Measurements from ENCODE around the gene LGI4.
A peak's percentile ranks its signal among the peaks of the same experiment; 100 is the strongest.

The LGI4 gene

DNA sequence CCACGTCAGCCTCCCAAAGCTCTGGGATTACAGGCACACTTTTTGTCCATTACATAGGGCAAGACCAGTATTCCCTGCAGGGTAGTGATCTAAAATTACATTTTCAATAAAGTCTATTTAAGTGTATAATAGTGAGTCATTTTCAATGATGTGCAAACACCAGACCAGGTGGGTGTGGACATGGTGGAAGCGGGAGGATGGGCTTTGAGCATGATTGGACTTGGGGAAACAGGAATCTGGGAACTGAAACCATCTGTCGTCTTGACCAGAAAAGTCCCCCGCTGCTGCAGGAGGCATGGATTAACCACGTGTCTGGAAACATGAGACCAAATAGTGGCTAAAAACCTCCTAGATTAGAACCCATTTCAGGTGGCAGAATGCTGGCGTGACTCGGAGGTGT is 14.4 kb downstream of the LGI4 start:
- H3K4me3 ChIP-seq (ENCODE audit: low read length) = no peak overlapping the region
- H3K9me3 ChIP-seq (ENCODE audit: low read length) = no peaks in the 10 kb centered on the region
- H2AFZ ChIP-seq (ENCODE audit: low read depth, low read length) = no peak overlapping the region
- H3K4me1 ChIP-seq (ENCODE audit: insufficient read depth, low read length) = peaks cover 11% of the 10 kb centered on the region
- H3K36me3 ChIP-seq (ENCODE audit: insufficient read depth, low read length) = no peaks in the 10 kb centered on the region
- peaks cover 20% of the 10 kb centered on the region for H3K27me3 ChIP-seq (ENCODE audit: insufficient read depth, low read length)

DNA sequence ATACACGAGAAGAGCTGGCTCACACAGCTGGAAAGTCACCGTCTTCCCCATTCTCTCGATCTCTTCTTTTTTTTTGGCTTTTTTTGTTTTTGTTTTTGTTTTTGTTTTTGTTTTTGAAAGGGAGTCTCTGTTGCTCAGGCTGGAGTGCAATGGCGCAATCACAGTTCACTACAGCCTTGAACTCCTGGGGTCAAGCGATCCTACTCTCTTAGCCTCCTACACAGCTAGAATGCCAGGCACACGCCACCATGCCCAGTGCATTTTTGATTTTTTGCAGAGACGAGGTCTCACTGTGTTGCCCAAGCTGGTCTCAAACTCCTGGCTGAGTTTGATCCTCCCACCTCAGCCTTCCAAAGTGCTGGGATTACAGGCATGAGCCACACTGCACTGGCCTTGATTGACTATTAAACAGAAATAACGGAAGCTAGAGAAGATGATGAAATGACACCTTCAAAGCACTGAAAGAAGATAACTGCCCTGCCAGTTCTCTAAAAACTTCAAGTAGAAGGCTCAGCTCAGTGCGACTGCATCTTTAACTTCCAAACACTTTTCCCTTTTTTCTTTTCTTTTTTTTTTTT is 15.2 kb downstream of the LGI4 start:
- peaks cover 15% of the 10 kb centered on the region for H3K4me1 ChIP-seq (ENCODE audit: insufficient read depth, low read length)
- no peak overlapping the region for H3K4me3 ChIP-seq (ENCODE audit: low read length)
- no peaks in the 10 kb centered on the region for H3K9me3 ChIP-seq (ENCODE audit: low read length)

DNA sequence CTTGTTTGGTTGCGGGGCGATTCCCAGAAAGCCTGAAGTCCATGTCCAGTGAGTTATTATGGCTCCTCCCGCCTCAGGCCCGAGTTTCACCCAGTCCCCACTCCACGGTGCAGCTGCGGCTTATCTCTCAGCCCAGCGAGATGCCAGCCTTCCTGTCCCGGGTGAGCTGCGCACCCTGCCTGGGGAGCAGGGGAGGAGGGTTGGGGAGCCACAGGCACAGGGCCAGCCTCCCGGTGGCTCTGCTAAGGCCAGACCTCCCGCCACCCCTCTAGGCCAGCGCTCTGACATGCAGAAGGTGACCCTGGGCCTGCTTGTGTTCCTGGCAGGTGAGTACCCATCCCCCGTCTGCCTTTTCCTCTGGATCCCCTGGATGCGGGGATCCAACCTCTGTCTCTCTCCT is 15.8 kb downstream of the LGI4 start:
- H3K4me3 ChIP-seq (ENCODE audit: low read length) = no peak overlapping the region
- no peaks in the 10 kb centered on the region for H3K36me3 ChIP-seq (ENCODE audit: insufficient read depth, low read length)
- H2AFZ ChIP-seq (ENCODE audit: low read depth, low read length) = no peak overlapping the region
- peaks cover 20% of the 10 kb centered on the region for H3K27me3 ChIP-seq (ENCODE audit: insufficient read depth, low read length)
- peaks cover 19% of the 10 kb centered on the region for H3K4me1 ChIP-seq (ENCODE audit: insufficient read depth, low read length)
- no peaks in the 10 kb centered on the region for H3K9me3 ChIP-seq (ENCODE audit: low read length)

More for the DNA sequence above, 15.2 kb downstream of the LGI4 start:
- no peaks in the 10 kb centered on the region for H3K36me3 ChIP-seq (ENCODE audit: insufficient read depth, low read length)
- no peak overlapping the region for H2AFZ ChIP-seq (ENCODE audit: low read depth, low read length)
- peaks cover 20% of the 10 kb centered on the region for H3K27me3 ChIP-seq (ENCODE audit: insufficient read depth, low read length)

DNA sequence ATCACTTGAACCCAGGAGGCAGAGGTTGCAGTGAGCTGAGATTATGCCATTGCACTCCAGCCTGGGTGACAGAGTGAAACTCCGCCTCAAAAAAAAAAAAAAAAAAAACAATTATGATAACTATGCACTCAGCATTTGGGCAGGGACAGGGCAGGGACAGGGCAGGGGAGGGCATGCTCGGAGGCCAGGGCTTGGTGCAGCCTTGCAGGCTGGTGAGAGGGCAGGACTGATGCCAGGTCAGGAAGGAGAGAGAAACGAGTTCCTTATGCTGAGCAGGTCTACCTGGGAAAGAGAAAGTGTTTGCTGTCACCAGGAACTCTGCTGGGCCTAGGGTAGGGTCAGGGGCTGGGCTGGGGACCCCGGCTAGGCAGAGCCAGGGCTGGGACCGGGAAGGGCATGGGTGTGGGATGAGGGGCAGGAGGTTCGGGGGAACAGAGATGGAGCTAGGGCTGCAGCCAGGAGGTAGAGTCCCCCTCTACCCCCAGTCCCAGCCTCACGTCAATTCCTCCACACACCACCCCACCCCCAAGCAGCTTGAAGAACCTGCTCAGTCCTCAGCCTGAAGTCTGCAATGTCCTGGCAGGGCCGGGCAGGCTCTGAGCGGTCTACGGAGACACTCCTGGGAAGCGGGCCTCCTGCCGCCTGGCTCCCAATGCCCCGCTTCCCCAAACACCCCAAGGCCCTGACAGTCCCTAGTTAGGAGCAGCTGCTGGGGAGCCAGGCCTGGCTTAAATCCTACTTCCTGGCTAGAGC is 16.4 kb downstream of the LGI4 start:
- Histone ChIP-seq H3K36me3 (ENCODE audit: insufficient read depth, low read length) (no peaks in the 10 kb centered on the region), H3K4me3 (ENCODE audit: low read length) (no peak overlapping the region), H3K4me1 (ENCODE audit: insufficient read depth, low read length) (peaks cover 19% of the 10 kb centered on the region), H3K9me3 (ENCODE audit: low read length) (no peaks in the 10 kb centered on the region), H2AFZ (ENCODE audit: low read depth, low read length) (no peak overlapping the region), H3K27me3 (ENCODE audit: insufficient read depth, low read length) (peaks cover 20% of the 10 kb centered on the region)

DNA sequence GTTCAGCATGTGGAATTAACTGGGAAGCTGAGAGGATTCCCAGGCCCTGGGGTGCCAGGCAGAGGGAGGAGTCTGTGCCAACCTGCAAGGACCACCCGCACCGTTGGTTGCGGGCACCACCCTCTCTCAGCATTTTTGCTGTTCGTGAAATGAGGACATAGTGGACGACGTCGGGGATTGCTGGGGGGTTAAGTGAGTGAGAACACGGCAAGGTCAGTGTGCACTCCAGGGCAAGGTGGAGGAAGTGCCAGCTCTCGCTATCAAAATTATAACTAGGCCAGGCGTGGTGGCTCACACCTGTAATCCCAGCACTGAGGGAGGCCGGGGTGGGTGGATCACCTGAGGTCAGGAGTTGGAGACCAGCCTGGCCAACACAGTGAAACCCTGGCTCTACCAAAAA is 17.1 kb downstream of the LGI4 start:
- H3K36me3 ChIP-seq (ENCODE audit: insufficient read depth, low read length) = no peaks in the 10 kb centered on the region
- no peaks in the 10 kb centered on the region for H3K9me3 ChIP-seq (ENCODE audit: low read length)
- H3K4me1 ChIP-seq (ENCODE audit: insufficient read depth, low read length) = peaks cover 13% of the 10 kb centered on the region
- no peak overlapping the region for H3K4me3 ChIP-seq (ENCODE audit: low read length)
- H2AFZ ChIP-seq (ENCODE audit: low read depth, low read length) = no peak overlapping the region
- peaks cover 20% of the 10 kb centered on the region for H3K27me3 ChIP-seq (ENCODE audit: insufficient read depth, low read length)

DNA sequence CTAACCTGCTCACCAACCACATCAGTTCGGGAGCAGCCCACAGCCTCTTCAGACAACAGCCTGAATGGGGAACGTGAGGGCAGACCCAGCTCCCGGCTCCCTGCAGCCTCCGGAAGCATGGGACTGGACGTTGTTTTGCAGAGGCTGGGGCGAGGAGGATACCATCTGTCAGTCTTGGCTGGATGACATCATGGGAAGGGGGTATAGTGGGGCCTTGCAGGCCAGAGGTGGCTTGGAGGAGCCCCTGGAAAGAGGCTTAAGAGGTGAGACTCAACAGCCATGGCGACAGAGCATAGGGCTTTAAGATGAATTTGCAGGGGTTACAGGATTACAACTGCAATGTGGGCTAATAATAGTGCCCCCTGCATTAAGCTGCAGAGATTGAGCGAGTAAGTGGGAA is 17.7 kb downstream of the LGI4 start:
- Histone ChIP-seq H3K4me1 (ENCODE audit: insufficient read depth, low read length) (peaks cover 11% of the 10 kb centered on the region), H3K4me3 (ENCODE audit: low read length) (no peak overlapping the region), H2AFZ (ENCODE audit: low read depth, low read length) (no peak overlapping the region), H3K36me3 (ENCODE audit: insufficient read depth, low read length) (no peaks in the 10 kb centered on the region), H3K9me3 (ENCODE audit: low read length) (no peaks in the 10 kb centered on the region), H3K27me3 (ENCODE audit: insufficient read depth, low read length) (peaks cover 20% of the 10 kb centered on the region)

DNA sequence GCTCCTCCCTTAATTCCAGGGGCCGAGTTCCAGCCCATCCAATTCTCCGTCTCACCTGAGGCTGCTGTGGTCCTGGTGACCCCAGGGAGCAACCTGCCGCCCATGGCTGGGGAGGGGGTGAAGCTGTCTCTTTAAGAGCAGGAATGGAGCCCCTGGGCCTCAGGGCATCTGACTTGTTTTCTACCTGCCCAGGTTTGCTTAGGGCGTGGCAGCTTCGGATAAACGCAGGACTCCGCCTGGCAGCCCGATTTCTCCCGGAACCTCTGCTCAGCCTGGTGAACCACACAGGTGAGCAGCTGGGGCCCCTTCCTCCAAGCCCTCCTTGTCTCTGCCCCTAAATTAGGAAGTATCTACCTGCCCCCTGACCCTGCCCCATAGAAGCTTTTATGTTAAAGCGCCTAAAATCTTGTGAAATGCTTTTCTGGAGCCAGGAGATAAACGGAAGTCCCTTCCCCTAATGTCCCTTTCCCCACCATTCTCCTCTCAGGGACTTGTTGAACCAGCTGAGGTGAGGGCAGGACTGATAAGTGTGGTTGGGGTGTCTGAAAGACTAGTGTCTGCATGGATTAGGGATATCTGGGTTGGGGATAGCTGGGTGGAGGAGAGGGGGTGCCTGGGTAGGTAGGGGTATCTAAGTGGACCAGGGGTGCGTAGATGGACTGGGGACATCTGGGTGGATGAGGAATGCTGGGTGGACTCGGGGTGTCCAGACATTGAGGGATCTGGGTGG is 18.6 kb downstream of the LGI4 start:
- no peaks in the 10 kb centered on the region for H3K36me3 ChIP-seq (ENCODE audit: insufficient read depth, low read length)
- no peaks in the 10 kb centered on the region for H3K9me3 ChIP-seq (ENCODE audit: low read length)
- no peak overlapping the region for H3K4me3 ChIP-seq (ENCODE audit: low read length)
- H3K4me1 ChIP-seq (ENCODE audit: insufficient read depth, low read length) = peaks cover 11% of the 10 kb centered on the region
- no peak overlapping the region for H2AFZ ChIP-seq (ENCODE audit: low read depth, low read length)
- H3K27me3 ChIP-seq (ENCODE audit: insufficient read depth, low read length) = peaks cover 20% of the 10 kb centered on the region

DNA sequence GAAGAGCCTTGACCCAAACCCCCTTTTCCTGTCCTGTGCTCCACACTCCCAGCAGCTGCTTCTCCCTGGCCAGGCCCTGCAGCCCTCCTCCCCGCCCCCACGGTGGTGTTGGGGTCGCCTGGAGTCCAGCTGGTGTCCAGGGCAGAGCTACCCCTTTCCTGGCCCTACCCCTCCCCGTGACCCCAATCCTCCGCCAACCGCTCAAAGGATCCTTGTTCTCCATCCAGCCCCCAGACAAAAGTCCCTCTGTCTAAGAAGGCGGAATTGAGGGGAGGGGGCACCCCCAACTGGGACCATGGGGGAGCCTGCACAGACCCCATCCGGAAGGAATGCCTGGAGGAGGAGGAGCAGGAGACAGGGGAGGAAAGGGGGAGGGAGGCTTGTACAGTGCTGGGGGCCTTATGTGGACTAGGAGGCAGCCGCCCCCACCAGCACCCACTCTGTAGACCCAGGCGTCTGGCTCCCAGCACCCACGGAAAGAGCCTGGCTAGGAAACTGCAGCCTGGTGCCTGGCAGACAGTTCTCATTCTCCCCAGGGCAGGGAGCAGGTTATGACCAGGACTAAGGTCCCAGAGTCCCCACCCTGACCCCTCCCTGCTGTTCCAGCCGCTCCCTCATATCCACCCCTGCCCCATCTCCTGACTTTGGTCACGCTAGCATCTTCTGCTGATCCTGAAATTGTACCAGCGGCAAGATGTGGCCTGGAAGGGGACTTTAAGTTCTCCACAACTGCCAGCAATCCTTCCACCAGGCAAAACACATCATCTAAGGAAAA is 19.5 kb downstream of the LGI4 start, which contains the start of gene FXYD3:
FXYD3 (plus strand) TSS at position 647 of the 775 bp plus-strand sequence. CDS start 3,554 bp downstream, outside the sequence.
- peaks cover 11% of the 10 kb centered on the region for H3K4me1 ChIP-seq (ENCODE audit: insufficient read depth, low read length)
- H3K4me3 ChIP-seq (ENCODE audit: low read length) = no peak within 1 kb of the TSS
- H3K9me3 ChIP-seq (ENCODE audit: low read length) = no peaks in the 10 kb centered on the region
- peak within 1 kb of the TSS; percentile 64 for H2AFZ ChIP-seq (ENCODE audit: low read depth, low read length)
- H3K27me3 ChIP-seq (ENCODE audit: insufficient read depth, low read length) = peaks cover 20% of the 10 kb centered on the region
- no peaks in the 10 kb centered on the region for H3K36me3 ChIP-seq (ENCODE audit: insufficient read depth, low read length)

DNA sequence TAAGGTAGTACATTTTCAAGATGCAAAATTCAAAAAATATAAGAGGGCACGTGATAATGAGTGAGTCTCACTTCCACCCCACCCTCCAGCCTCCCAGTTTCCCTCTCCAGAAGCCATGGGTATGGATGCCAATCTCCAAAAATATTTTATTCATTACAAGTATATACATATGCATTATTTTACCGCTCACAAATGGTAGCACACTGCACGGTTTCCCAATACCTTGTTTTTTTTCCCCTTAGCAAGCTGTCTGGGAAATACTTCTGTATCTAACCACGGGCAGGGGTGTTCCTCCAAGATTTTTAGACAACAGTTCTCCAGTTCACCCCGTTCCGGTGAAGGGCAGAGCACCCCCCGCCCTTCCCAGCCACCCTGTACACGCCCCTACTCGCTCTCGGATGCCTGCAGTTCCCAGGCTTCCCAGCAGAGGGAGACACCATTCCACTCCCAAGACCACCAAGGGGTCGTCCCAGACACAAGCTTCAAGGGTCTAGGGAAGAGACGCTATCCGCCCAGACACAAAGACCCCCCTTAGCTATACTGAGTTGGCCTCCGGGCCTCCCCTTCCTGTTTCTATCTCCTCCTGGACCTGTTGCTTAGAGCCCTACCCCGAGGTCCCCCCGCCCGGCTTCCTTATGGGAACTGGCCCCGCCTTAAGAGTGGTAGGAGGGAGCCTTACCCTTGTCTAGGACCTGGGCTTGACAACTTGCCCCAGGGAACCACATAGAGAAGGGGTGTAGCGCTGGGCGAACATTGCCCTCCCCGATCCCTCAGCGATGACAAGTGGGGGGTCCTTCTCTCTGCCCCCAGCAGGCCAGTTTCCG is 20.3 kb downstream of the LGI4 start:
- H3K36me3 ChIP-seq (ENCODE audit: insufficient read depth, low read length) = no peaks in the 10 kb centered on the region
- no peaks in the 10 kb centered on the region for H3K9me3 ChIP-seq (ENCODE audit: low read length)
- H3K4me1 ChIP-seq (ENCODE audit: insufficient read depth, low read length) = peaks cover 11% of the 10 kb centered on the region
- peak overlapping the region; percentile 64 for H2AFZ ChIP-seq (ENCODE audit: low read depth, low read length)
- peaks cover 20% of the 10 kb centered on the region for H3K27me3 ChIP-seq (ENCODE audit: insufficient read depth, low read length)
- no peak overlapping the region for H3K4me3 ChIP-seq (ENCODE audit: low read length)

DNA sequence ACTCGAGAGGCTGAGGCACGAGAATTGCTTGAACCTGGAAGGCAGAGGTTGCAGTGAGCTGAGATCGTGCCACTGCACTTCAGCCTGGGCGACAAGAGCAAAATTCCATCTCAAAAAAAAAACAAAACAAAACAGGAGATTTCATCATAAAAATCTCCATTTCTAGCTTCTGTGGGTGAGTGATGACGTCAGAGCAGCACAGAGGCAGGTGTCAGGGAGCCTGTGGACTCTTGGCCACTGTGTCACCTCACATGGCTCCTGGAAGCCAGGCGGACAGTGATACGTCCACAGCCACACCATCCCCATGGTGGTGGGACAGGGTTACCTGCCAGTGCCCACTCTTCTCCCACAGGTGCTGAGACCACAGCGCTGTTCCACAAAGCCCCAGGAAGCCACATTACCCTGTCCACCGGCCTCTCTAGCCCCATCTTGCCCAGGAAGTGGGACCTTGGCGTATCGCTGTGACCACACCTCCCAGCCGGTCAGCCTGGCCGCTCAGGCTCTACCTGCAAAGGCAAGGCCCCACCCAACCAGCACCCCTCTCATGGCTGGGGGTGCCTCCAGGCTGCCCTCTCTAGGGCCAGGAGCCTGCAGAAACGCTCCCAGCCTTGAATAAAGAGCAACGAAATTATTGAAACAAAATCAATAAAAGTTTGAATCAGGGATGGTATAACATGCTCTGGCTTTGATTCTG is 21.7 kb downstream of the LGI4 start:
- Histone ChIP-seq H3K27me3 (ENCODE audit: insufficient read depth, low read length) (peaks cover 13% of the 10 kb centered on the region), H3K4me1 (ENCODE audit: insufficient read depth, low read length) (peaks cover 11% of the 10 kb centered on the region), H3K9me3 (ENCODE audit: low read length) (no peaks in the 10 kb centered on the region), H3K36me3 (ENCODE audit: insufficient read depth, low read length) (no peaks in the 10 kb centered on the region), H2AFZ (ENCODE audit: low read depth, low read length) (no peak overlapping the region), H3K4me3 (ENCODE audit: low read length) (no peak overlapping the region)

DNA sequence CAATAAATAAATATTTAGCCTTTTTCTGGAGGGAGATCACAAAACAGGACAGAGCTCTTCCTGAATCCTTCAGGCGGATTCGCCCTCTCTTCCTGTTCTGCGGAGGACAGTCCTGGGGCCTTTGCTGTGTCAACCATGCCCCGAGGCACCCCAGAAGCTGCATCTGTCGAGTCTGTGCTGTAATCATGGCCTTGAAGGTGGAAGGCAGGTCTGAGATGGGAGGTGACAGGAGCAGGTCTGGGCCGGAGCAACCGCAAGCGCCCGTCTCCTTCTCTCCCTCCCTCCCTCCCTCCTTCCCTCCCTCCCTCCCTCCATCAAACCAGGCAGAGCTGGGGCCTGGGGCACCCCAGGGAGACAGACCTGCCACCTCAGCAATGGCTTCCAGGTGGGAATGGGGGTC is 23.9 kb downstream of the LGI4 start:
- Histone ChIP-seq H3K4me3 (ENCODE audit: low read length) (no peak overlapping the region), H3K27me3 (ENCODE audit: insufficient read depth, low read length) (peaks cover 3% of the 10 kb centered on the region)

More for the DNA sequence above, 23.9 kb downstream of the LGI4 start:
- Histone ChIP-seq H3K9me3 (ENCODE audit: low read length) (no peaks in the 10 kb centered on the region), H3K36me3 (ENCODE audit: insufficient read depth, low read length) (no peaks in the 10 kb centered on the region), H3K4me1 (ENCODE audit: insufficient read depth, low read length) (peaks cover 8% of the 10 kb centered on the region), H2AFZ (ENCODE audit: low read depth, low read length) (no peak overlapping the region)
